Fibroblast of pulmonary artery (primary cell): ENCODE measurements around the gene ZNF385C.
A peak's percentile ranks its signal among the peaks of the same experiment; 100 is the strongest.

Experiments
- DNase-seq: peaks from one replicate; pipeline ENCODE4 v3.0.0-alpha.2; 2010; ENCODE audit warnings: low read depth
- H3K4me3 ChIP-seq: replicated peaks from 2 replicates; pipeline ENCODE4 v1.5.1; 2011; ENCODE audit warnings: low read depth, mild to moderate bottlenecking, control low read depth, low read length, moderate library complexity
- CTCF ChIP-seq: IDR thresholded peaks from 2 replicates; pipeline ENCODE4 v1.5.1; 2011; ENCODE audit warnings: mild to moderate bottlenecking, control low read depth, low read length, inconsistent platforms; ENCODE audit errors: missing control alignments

Gene ZNF385C

GRCh38 chr17:42118126-42118510, 19.8 kb upstream of the ZNF385C start:
- no peak for TF ChIP-seq CTCF
- no peak overlapping the region for H3K4me3 ChIP-seq
- DNase-seq: no peak

GRCh38 chr17:42117397-42118125, 19.3 kb upstream of the ZNF385C start:
- no peak overlapping the region for H3K4me3 ChIP-seq
- no peak for DNase-seq
- TF ChIP-seq CTCF: no peak

GRCh38 chr17:42116705-42117396, 18.6 kb upstream of the ZNF385C start:
- peak; percentile 88 for DNase-seq
- TF ChIP-seq CTCF: peak; percentile 79
- H3K4me3 ChIP-seq: no peak overlapping the region

- no peak for TF ChIP-seq CTCF
- DNase-seq: no peak
- H3K4me3 ChIP-seq: no peak overlapping the region
These were observed 15.8 kb upstream of the ZNF385C start for GRCh38 chr17:42114118-42114517.

- no peak overlapping the region for H3K4me3 ChIP-seq
- no peak for DNase-seq
- no peak for TF ChIP-seq CTCF
These were observed 15.2 kb upstream of the ZNF385C start for GRCh38 chr17:42113293-42114069.

GRCh38 chr17:42112552-42113176, 14.4 kb upstream of the ZNF385C start, which contains the start of gene DHX58:
DHX58 (minus strand) TSS chr17:42112714; CDS start chr17:42111892, 822 bp downstream.
- DNase-seq: peak; percentile 86

More at GRCh38 chr17:42112552-42113176, 14.4 kb upstream of the ZNF385C start, which contains the start of gene DHX58:
- peak within 1 kb of the TSS; percentile 53 for H3K4me3 ChIP-seq
- TF ChIP-seq CTCF: no peak
